ENCODE results near the gene LRRC36.

The LRRC36 gene

GRCh38 chr16:67294171-67294757 lies 32.4 kb upstream of the LRRC36 start:
- no peak for DNase-seq

GRCh38 chr16:67294938-67295361 lies 31.7 kb upstream of the LRRC36 start:
- no peak for DNase-seq

GRCh38 chr16:67296420-67296819 lies 30.2 kb upstream of the LRRC36 start:
- DNase-seq, result no peak

- no peak for DNase-seq
Observed at GRCh38 chr16:67298277-67298676, 28.3 kb upstream of the LRRC36 start.

- no peak for DNase-seq
Observed at GRCh38 chr16:67299269-67299668, 27.3 kb upstream of the LRRC36 start.

- no peak for DNase-seq
Observed at GRCh38 chr16:67301080-67301782, 25.4 kb upstream of the LRRC36 start.

GRCh38 chr16:67302076-67302475 lies 24.5 kb upstream of the LRRC36 start:
- DNase-seq, result no peak

GRCh38 chr16:67302970-67303369 lies 23.6 kb upstream of the LRRC36 start:
- DNase-seq, result no peak

- no peak for DNase-seq
Observed at GRCh38 chr16:67304020-67304419, 22.6 kb upstream of the LRRC36 start.

- DNase-seq, result no peak
Observed at GRCh38 chr16:67305216-67306071, 21.2 kb upstream of the LRRC36 start.

GRCh38 chr16:67310561-67310960 lies 16.1 kb upstream of the LRRC36 start:
- DNase-seq, result no peak

GRCh38 chr16:67311607-67312488 lies 14.8 kb upstream of the LRRC36 start:
- DNase-seq, result no peak

GRCh38 chr16:67312719-67313118 lies 13.9 kb upstream of the LRRC36 start:
- no peak for DNase-seq

GRCh38 chr16:67317853-67318252 lies 8.8 kb upstream of the LRRC36 start:
- DNase-seq, result no peak

GRCh38 chr16:67326115-67326471 lies 522 bp upstream of the LRRC36 start:
- DNase-seq, result no peak

- DNase-seq, result no peak
Observed at GRCh38 chr16:67327743-67328142, 1.1 kb downstream of the LRRC36 start.

GRCh38 chr16:67329901-67330300 lies 3.3 kb downstream of the LRRC36 start:
- no peak for DNase-seq

- no peak for DNase-seq
Observed at GRCh38 chr16:67333315-67333714, 6.7 kb downstream of the LRRC36 start.

- DNase-seq, result no peak
Observed at GRCh38 chr16:67336116-67336515, 9.5 kb downstream of the LRRC36 start.

GRCh38 chr16:67336648-67337047 lies 10.0 kb downstream of the LRRC36 start:
- no peak for DNase-seq

GRCh38 chr16:67339453-67339852 lies 12.8 kb downstream of the LRRC36 start:
- no peak for DNase-seq

GRCh38 chr16:67341250-67341649 lies 14.6 kb downstream of the LRRC36 start:
- DNase-seq, result no peak

- DNase-seq, result no peak
Observed at GRCh38 chr16:67342616-67343015, 16.0 kb downstream of the LRRC36 start.

Data from NCI-H524 treated with DMSO at 0.1 percent for 48 hours (cell line).